ENCODE data around the gene GSTT4. TPM values are rescaled to one million over a fixed set of nuclear protein-coding genes. Genes with fewer than 3 reads are reported as not detected.

The GSTT4 gene
- total RNA-seq, 1 experiment from 2014 or later = not detected

DNA sequence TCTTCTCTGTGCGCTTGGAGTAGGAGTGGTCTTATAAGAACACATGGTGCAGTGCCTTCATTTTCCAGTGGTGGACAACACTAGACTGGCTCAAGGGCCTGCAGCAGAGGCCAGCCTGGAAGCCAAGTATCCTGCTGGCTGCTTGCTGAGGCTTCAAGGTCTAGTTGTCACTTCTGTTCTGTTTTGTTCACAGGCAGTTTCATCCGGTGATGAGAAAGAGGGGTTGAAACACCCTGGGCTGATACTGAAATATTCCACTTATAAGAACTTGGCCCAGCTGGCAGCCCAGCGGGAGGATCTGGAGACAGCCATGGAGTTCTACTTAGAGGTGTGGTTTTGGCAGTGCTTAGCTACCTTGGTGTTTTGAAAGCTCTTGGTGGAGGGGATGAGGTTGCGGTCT is 35.7 kb upstream of the GSTT4 start:
- no peak overlapping the region for H3K4me3 ChIP-seq
- H3K4me1 ChIP-seq (replicated peaks; ENCODE audit: insufficient read depth) = no peaks in the 10 kb centered on the region
- no peak overlapping the region for H2AFZ ChIP-seq
- no peak for DNase-seq
- POLR2A ChIA-PET (ENCODE audit: unreplicated experiment) = no interaction called here
- no peaks in the 10 kb centered on the region for H3F3A ChIP-seq (ENCODE audit: insufficient read depth, low read depth)
- H3K79me2 ChIP-seq (ENCODE audit: low read depth) = no peaks in the 10 kb centered on the region
- no TSS peak for BruUV-seq (replicated peaks)
- H3K9me2 ChIP-seq (ENCODE audit: insufficient read depth) = no peaks in the 10 kb centered on the region
- TF ChIP-seq EZH2 (IDR thresholded peaks at IDR 0.05; ENCODE audit: low read depth) (no peak), CTCF (conservative IDR thresholded peaks at IDR 0.05) (no peak)
- H3K27ac ChIP-seq = no peak overlapping the region
- no peaks in the 10 kb centered on the region for H4K20me1 ChIP-seq (ENCODE audit: insufficient read depth)
- intact Hi-C loops (cut with micrococcal nuclease; ENCODE audit: unreplicated experiment) = no loop called here
- no peaks in the 10 kb centered on the region for H3K27me3 ChIP-seq (ENCODE audit: insufficient read depth, low read depth)
- H3K9me3 ChIP-seq (ENCODE audit: insufficient read depth, low read depth) = no peaks in the 10 kb centered on the region
- H3K36me3 ChIP-seq (ENCODE audit: low read depth) = no peaks in the 10 kb centered on the region; the same call in 1 of the 2 replicates
- CTCF ChIA-PET = no interaction called here
- no peak overlapping the region for H3K4me2 ChIP-seq

DNA sequence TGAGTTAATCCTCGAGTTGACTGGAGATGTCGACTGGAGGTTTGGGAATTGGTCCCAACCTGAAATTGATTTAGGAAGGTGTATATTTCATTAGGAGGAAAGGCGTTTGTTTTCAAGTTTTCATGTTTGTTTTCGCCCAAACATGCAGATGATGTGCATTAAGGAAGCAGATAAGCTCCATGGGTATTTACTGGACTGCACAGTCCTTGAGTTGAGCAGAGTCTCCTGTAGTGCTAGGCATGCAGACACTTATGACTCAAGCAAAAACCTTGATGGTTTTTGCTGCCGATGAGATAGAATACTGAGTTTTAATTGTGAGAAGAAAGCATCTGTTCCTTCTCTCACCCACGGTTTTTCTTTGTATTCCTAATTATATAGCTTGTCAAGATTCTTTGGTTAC is 33.8 kb upstream of the GSTT4 start:
- Histone ChIP-seq H3K27me3 (ENCODE audit: insufficient read depth, low read depth) (no peaks in the 10 kb centered on the region), H3K4me3 (no peak overlapping the region), H3K27ac (no peak overlapping the region), H3K9me2 (ENCODE audit: insufficient read depth) (no peaks in the 10 kb centered on the region), H3K9me3 (ENCODE audit: insufficient read depth, low read depth) (no peaks in the 10 kb centered on the region), H3K79me2 (ENCODE audit: low read depth) (no peaks in the 10 kb centered on the region), H4K20me1 (ENCODE audit: insufficient read depth) (peaks cover 3% of the 10 kb centered on the region; the same call in 1 of the 2 replicates), H3K36me3 (ENCODE audit: low read depth) (no peaks in the 10 kb centered on the region; the same call in 1 of the 2 replicates), H3K4me2 (no peak overlapping the region), H3F3A (ENCODE audit: insufficient read depth, low read depth) (no peaks in the 10 kb centered on the region), H3K4me1 (replicated peaks; ENCODE audit: insufficient read depth) (no peaks in the 10 kb centered on the region), H2AFZ (no peak overlapping the region)
- DNase-seq = no peak
- ChIA-PET POLR2A (ENCODE audit: unreplicated experiment) (no interaction called here), CTCF (no interaction called here)
- intact Hi-C loops (cut with micrococcal nuclease; ENCODE audit: unreplicated experiment) = no loop called here
- TF ChIP-seq CTCF (conservative IDR thresholded peaks at IDR 0.05) (no peak), EZH2 (IDR thresholded peaks at IDR 0.05; ENCODE audit: low read depth) (no peak)
- no TSS peak for BruUV-seq (replicated peaks)

GRCh38 chr22:24037851-24038765 is 32.9 kb upstream of the GSTT4 start:
- intact Hi-C loops (cut with micrococcal nuclease; ENCODE audit: unreplicated experiment) = no loop called here
- Histone ChIP-seq H3K79me2 (ENCODE audit: low read depth) (no peaks in the 10 kb centered on the region), H3K27me3 (ENCODE audit: insufficient read depth, low read depth) (no peaks in the 10 kb centered on the region), H3K9me3 (ENCODE audit: insufficient read depth, low read depth) (no peaks in the 10 kb centered on the region), H3F3A (ENCODE audit: insufficient read depth, low read depth) (no peaks in the 10 kb centered on the region), H3K27ac (no peak overlapping the region), H4K20me1 (ENCODE audit: insufficient read depth) (peaks cover 5% of the 10 kb centered on the region; the same call in 1 of the 2 replicates), H3K4me2 (no peak overlapping the region), H3K36me3 (ENCODE audit: low read depth) (no peaks in the 10 kb centered on the region; the same call in 1 of the 2 replicates), H3K9me2 (ENCODE audit: insufficient read depth) (no peaks in the 10 kb centered on the region), H2AFZ (no peak overlapping the region), H3K4me1 (replicated peaks; ENCODE audit: insufficient read depth) (no peaks in the 10 kb centered on the region), H3K4me3 (no peak overlapping the region)
- DNase-seq = no peak
- ChIA-PET CTCF (no interaction called here), POLR2A (ENCODE audit: unreplicated experiment) (no interaction called here)
- TF ChIP-seq EZH2 (IDR thresholded peaks at IDR 0.05; ENCODE audit: low read depth) = no peak
- TF ChIP-seq CTCF (conservative IDR thresholded peaks at IDR 0.05) = no peak
- no TSS peak for BruUV-seq (replicated peaks)

All from PC-9 (cell line).